Smooth muscle cell of trachea (primary cell): ENCODE measurements around the gene ITPR1. TPM values are rescaled to one million over a fixed set of nuclear protein-coding genes. Genes with fewer than 3 reads are reported as not detected.

ENCODE experiments used
- total RNA-seq: library from RNA; depleted of rRNA; stranded (reverse); fragments of >200 nt; gene quantifications from 2 replicates; pipeline ENCODE4 v1.2.1, GENCODE V29; 2014

The ITPR1 gene
- total RNA-seq = 28.9 and 47.3 TPM in 2 replicates

GRCh38 chr3:4493014-4493940 lies at the start of gene ITPR1:
TSS of gene ITPR1 (plus strand) at chr3:4493348. CDS start at chr3:4516492, 23,144 bp downstream.

GRCh38 chr3:4466741-4467521 lies 26.2 kb upstream of the ITPR1 start, which contains the start of gene SUMF1:
TSS of gene SUMF1 (minus strand) at chr3:4467269. CDS start at chr3:4467245, 24 bp downstream.

Other genes starting within 250 kb of the ITPR1 start
- 10.1 and 12.7 TPM in 2 replicates for gene SETMAR, start 190.0 kb upstream of the ITPR1 start, total RNA-seq
- 95.1 and 134 TPM in 2 replicates for gene SUMF1, start 26.1 kb upstream of the ITPR1 start, total RNA-seq